ENCODE data around the gene ASB1.
"Not testable (repeated sequence)": the region's sequence is repeated elsewhere in the genome, so short reads cannot be mapped to it uniquely, and the experiment has no call there.

Gene ASB1

GRCh38 chr2:238403632-238404405, 22.9 kb upstream of the ASB1 start:
- DNase-seq (ENCODE audit: low read depth, low spot score), result no peak
- no peak overlapping the region for H3K4me3 ChIP-seq (ENCODE audit: low read length)

DNA sequence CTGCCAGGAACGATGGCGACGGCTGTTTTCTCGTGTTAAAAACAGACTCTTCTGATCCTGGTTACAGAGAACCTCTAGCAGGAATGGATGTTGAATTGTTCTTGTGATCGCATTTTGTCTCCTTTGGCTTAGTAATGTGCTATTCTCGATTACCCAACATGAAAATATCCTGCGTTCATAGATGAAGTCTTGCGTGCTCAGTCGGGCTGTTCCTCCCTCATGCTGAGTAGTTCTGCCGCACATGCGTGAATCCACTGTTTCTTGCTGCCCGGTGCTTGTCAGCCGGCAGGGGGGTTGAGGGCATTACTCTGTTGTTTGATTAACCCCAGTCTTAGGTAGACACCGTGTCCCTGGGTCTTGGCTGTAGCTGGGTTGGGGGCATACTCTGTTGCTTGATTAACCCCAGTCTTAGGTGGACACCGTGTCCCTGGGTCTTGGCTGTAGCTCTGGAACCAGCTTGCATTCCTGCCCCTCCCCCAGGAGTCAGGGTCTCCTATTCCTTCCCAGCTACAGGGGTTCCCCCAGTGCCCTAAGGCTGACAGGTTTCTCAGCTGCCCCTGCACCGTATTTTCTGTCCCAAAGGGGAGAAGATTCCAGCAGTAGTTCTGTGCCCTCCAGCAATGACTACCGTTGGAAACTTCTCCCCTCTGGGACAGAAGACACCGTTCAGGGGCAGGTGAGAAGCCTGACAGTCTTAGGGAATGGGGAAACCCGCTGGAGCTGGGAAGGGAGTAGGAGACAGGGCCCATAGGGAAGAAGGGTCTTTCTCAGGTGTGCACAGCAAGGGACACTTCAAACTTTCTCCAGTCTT, 22.1 kb upstream of the ASB1 start:
- DNase-seq (ENCODE audit: low read depth, low spot score), result no peak

DNA sequence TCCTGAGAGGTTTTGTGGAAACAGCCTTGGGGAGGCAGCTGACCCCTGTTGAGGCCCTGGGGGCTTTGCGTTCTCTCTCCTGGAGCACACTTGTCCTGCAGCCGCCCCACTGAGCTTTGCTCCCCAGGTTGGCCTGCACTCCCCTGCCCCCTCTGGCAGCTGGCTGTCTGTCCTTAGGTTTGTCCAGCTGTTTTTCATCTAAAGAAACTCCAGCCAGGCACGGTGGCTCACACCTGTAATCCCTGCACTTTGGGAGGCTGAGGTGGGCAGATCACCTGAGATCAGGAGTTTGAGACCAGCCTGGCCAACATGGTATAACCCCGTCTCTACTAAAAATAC, 21.5 kb upstream of the ASB1 start:
- H3K4me3 ChIP-seq (ENCODE audit: low read length), result not testable (repeated sequence)

More for the DNA sequence above, 22.1 kb upstream of the ASB1 start:
- H3K4me3 ChIP-seq (ENCODE audit: low read length), result no peak overlapping the region

GRCh38 chr2:238406221-238406997, 20.3 kb upstream of the ASB1 start:
- no peak for DNase-seq (ENCODE audit: low read depth, low spot score)
- H3K4me3 ChIP-seq (ENCODE audit: low read length), result no peak overlapping the region

More for the DNA sequence above, 21.5 kb upstream of the ASB1 start:
- DNase-seq (ENCODE audit: low read depth, low spot score), result not testable (repeated sequence)

DNA sequence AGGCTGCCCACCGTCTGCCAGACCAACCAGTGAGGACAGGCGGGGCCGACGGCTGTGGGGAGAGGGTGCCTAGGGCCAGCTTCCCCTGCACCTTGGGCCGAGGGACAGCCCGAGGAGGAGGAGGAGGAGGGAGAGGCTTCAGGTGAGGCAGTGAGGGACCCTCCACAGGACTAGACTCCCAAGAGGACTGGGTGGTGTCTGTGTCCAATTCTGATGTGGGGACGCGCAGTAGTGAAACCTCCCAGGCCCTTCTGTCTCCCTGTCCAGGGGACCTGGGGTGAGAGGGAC, 19.8 kb upstream of the ASB1 start:
- H3K4me3 ChIP-seq (ENCODE audit: low read length), result no peak overlapping the region

GRCh38 chr2:238407566-238407965, 19.2 kb upstream of the ASB1 start:
- no peak overlapping the region for H3K4me3 ChIP-seq (ENCODE audit: low read length)
- no peak for DNase-seq (ENCODE audit: low read depth, low spot score)

More for the DNA sequence above, 19.8 kb upstream of the ASB1 start:
- no peak for DNase-seq (ENCODE audit: low read depth, low spot score)

- DNase-seq (ENCODE audit: low read depth, low spot score), result no peak
- H3K4me3 ChIP-seq (ENCODE audit: low read length), result no peak overlapping the region
These were observed 17.9 kb upstream of the ASB1 start for GRCh38 chr2:238408615-238409340.

DNA sequence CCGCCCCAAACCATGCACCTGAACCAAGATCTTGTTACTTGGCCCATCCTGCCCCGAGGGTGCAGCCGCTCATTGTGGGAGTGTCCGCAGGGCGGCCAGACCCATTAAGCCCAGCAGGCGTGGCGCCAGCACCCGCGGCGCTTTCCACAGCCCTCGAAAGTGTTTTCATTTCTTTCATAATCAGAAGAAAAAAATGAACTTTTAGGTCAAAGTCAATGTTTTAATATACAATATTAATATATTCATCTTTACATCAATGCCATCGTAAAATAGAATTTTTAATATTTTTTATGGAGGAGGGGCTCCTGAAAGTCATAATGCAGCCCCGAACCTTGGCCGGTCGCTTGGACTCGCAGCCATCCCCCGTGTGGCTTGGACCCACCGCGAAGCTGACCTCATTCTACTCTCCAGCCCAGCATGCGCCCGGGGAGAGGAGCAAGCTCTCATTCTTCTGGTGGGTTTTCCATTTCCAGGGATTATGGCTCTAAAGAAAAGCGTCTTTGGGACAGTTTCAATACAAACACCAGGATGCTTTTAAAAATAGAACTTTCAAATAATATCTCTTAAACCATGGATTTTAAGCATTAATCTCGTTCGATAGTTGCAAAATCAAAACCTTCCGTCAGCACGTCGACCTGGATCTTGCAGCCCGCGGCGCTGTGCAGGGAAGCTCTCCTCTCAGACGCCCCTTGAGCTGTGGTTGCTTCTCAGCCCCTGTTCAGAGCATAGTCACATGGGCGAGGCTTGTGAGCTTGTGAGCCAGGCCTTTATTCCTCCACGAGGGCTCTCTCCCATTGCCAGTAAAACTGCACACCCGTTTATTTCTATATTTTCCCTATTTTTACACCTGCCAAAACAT, 17.2 kb upstream of the ASB1 start:
- DNase-seq (ENCODE audit: low read depth, low spot score), result no peak
- no peak overlapping the region for H3K4me3 ChIP-seq (ENCODE audit: low read length)

- no peak for DNase-seq (ENCODE audit: low read depth, low spot score)
These were observed 14.5 kb upstream of the ASB1 start for GRCh38 chr2:238412067-238412767.

GRCh38 chr2:238413368-238413767, 13.4 kb upstream of the ASB1 start:
- no peak for DNase-seq (ENCODE audit: low read depth, low spot score)

More at GRCh38 chr2:238412067-238412767, 14.5 kb upstream of the ASB1 start:
- H3K4me3 ChIP-seq (ENCODE audit: low read length), result no peak overlapping the region

DNA sequence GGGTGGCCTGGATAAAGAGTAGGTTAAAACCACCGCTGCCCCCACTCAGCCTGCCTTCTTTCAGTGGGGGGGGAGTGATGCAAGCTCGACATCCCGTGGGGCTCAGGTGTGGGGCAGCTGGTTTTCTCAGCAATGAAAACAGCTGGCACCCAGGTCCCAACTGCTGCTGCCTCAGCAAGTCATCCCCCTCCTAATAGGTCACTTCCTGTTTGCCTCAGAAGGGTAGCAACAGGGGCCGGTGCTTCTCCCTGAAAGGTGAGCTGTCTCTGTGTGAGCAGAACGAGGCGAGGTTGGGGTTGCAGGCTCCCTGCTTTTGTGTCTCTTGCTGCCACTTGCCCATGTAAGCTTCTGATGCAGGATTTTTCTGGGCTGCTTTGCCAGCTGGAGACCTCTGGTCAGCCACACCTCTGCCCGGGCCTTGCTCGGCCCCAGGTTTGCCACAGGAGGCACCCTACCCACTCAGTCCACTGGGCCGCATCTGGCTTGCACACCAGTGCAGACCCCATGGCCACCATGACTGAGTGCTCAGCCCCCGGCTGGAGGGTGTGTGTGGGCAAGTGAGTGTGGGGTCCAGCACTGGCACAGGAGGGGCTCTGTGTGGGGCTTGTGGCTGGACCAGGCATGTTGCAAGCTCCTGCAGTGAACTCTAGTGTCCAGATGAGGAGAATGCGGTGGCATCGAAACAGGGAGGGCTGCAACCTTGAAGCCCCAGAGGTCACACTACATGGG, 11.5 kb upstream of the ASB1 start:
- no peak for DNase-seq (ENCODE audit: low read depth, low spot score)
- no peak overlapping the region for H3K4me3 ChIP-seq (ENCODE audit: low read length)

More at GRCh38 chr2:238413368-238413767, 13.4 kb upstream of the ASB1 start:
- H3K4me3 ChIP-seq (ENCODE audit: low read length), result no peak overlapping the region

DNA sequence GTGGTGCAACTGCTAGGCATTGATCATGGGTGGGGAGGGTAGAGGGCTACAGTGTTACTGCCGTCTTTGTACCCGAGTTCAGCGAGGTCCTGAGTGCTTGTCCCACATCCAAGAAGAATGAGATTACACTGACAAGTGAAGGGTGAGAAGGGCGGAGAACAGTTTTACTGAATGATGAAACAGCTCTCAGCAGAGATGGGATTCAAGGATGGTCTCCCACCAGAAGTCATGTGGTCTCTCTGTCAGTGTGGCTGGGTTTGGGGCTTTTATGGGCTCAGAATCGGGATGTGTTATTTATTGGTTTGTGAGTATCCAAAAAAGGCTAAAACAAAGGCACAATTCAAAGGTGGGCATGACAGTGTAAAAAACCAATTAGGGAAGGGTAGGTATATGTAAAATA, 10.8 kb upstream of the ASB1 start:
- no peak overlapping the region for H3K4me3 ChIP-seq (ENCODE audit: low read length)
- no peak for DNase-seq (ENCODE audit: low read depth, low spot score)

DNA sequence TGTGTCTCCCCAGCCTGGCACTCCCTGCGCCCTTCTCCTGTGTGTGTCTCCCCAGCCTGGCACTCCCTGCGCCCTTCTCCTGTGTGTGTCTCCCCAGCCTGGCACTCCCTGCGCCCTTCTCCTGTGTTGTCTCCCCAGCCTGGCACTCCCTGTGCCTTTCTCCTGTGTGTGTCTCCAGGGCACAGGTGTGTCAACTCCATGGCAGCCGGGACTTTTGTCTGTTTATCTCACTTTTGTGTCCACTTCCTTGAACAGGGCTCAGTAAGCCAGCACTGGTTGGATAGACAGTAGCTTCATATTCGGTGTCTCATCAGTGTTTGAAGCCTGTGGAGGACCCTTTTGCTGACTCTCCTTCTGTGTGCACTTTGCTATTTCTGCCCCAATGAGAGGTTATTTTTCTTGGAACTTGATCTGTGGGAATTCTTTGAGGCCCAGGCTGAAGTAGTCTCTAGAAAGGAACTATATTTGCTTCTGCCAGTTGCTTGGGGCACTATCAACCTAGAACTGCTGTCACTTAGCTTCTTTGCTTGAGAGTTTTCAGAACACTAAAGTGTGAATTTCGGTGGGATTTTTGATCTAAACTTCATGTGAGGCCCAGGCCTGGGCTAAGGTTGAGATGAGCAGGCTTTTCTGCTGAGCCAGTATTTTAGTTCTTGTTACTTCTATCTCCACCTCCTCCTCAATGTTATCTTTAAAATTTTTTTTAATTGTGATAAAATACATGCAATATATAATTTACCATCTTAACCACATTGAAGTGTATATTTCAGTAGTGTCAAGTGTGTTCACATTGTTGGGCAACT, 8.3 kb upstream of the ASB1 start:
- no peak overlapping the region for H3K4me3 ChIP-seq (ENCODE audit: low read length)
- DNase-seq (ENCODE audit: low read depth, low spot score), result no peak

DNA sequence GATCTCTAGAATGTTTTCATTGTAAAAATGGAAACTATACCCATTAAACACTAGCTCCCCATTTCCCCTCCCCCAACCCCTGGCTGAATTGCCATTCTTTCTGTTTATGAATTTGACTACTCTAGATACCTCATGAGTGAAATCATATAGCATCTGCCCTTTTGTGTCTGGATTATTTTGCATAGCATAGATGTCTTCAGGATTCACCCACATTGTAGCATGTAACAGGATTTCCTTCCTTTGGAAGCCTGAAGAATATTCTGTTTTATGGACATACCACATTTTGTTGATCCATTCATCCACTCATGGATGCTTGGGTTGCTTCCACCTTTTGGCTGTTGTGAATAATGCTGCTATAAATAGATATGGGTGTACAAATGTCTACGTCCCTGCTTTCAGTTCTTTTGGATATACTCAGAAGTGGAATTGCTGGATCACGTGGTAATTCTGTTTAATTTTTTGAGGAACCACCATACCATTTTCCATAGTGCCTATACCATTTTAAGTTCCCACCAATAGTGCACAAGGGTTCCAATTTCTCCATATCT, 7.7 kb upstream of the ASB1 start:
- H3K4me3 ChIP-seq (ENCODE audit: low read length), result no peak overlapping the region
- no peak for DNase-seq (ENCODE audit: low read depth, low spot score)

GRCh38 chr2:238420442-238420841, 6.3 kb upstream of the ASB1 start:
- DNase-seq (ENCODE audit: low read depth, low spot score), result no peak
- no peak overlapping the region for H3K4me3 ChIP-seq (ENCODE audit: low read length)
